ENCODE results near the gene CMTM8.

Gene CMTM8

GRCh38 chr3:32236377-32236776 lies 2.1 kb upstream of the CMTM8 start:
- DNase-seq: no peak

GRCh38 chr3:32237670-32238452 lies 619 bp upstream of the CMTM8 start:
- no peak for DNase-seq

DNA sequence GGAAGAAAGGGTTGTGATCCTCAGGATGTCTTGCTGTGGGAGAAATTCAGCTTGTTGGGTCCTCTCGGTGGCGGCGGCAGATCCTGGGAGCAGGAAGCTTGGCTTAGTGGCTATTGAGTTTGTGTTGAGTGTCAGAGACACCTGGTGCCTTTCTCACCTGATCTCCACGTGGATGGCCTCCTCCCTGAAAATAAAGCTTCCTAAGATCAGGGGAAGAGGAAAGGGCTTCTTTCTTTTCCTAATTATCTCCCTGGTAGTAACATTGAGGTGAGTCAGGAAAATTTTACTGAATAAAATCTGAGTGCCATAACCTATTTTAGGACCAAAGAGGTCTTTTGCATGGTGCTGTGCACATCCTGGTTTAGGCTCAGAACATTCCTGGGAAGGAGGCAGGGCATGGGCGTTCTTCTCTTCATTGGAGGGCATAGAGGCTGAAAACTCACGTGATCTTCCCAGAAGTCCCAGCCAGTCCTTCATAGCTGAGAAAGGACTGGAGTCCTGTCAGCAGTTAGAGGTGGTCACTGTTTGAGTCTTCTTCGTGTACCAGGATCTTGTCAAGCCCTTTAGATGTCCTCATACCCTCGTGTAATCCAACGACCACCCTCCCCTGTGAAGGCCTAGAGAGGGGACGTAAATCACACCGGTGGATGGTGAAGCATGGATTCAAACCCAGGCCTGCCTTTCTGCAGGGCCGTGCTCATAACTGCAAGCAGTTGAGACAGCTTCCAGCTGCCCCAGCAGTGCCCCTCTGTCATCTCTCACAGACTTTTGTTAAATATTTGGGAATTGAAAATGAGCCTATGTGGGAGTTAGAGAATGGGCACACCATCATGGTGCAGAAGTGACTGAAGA lies 1.1 kb downstream of the CMTM8 start:
- DNase-seq: no peak

GRCh38 chr3:32240159-32240545 lies 1.7 kb downstream of the CMTM8 start:
- DNase-seq: peak; percentile 16 to 53

DNA sequence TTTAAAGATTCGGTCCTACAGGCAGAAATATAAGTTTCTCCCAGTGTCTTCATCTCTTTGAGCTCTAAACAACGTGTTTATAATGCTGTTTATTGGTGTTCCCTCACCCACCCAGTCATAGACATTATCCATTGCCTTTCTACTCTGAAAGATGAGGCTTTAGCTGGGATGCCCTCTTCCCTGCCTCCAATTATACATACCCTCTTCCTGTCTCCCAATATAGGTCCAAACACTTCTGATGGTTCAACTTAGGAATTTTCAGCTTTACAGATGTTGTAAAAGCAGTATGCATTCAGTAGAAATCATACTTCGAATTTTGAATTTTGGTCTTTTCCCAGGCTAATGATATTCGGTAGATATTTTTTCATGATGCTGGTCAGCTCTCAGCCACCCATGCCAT lies 2.6 kb downstream of the CMTM8 start:
- no peak for DNase-seq

GRCh38 chr3:32243519-32243918 lies 5.0 kb downstream of the CMTM8 start:
- DNase-seq: no peak

- DNase-seq: no peak
These were observed 6.7 kb downstream of the CMTM8 start for GRCh38 chr3:32245200-32245599.

DNA sequence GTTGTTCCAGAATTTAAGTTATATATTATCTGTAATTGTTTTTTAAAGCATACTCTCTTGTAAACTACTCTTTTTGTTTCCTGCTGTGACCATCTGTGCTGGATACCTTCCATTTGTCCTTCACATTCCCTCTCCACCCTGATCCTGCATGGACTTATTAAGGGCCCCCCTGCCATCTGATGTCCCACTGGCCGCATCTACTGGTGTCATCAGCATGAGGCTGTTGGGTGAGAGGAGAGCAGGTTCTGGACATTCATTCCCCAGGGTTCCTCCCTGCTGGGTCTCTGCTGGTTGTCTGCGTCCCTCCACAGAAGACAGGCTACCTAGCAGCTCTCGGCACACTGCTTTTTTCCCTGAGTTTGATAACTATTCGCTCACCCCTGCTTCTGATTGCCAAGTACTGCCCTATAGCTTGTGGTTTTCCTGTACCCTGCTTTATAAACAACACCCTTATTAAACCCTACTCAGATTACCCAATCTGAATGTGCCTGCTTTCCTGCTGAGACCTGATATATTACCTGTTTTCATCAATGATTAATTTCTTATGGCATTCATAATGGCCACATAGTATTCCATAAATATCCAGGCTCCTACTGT lies 7.7 kb downstream of the CMTM8 start:
- DNase-seq: no peak

- no peak for DNase-seq
These were observed 10.8 kb downstream of the CMTM8 start for GRCh38 chr3:32249184-32249782.

- DNase-seq: no peak
These were observed 15.8 kb downstream of the CMTM8 start for GRCh38 chr3:32254268-32254667.

- DNase-seq: no peak
These were observed 16.9 kb downstream of the CMTM8 start for GRCh38 chr3:32255345-32255744.

- no peak for DNase-seq
These were observed 17.7 kb downstream of the CMTM8 start for GRCh38 chr3:32256206-32256605.

GRCh38 chr3:32257042-32257441 lies 18.6 kb downstream of the CMTM8 start:
- DNase-seq: no peak

DNA sequence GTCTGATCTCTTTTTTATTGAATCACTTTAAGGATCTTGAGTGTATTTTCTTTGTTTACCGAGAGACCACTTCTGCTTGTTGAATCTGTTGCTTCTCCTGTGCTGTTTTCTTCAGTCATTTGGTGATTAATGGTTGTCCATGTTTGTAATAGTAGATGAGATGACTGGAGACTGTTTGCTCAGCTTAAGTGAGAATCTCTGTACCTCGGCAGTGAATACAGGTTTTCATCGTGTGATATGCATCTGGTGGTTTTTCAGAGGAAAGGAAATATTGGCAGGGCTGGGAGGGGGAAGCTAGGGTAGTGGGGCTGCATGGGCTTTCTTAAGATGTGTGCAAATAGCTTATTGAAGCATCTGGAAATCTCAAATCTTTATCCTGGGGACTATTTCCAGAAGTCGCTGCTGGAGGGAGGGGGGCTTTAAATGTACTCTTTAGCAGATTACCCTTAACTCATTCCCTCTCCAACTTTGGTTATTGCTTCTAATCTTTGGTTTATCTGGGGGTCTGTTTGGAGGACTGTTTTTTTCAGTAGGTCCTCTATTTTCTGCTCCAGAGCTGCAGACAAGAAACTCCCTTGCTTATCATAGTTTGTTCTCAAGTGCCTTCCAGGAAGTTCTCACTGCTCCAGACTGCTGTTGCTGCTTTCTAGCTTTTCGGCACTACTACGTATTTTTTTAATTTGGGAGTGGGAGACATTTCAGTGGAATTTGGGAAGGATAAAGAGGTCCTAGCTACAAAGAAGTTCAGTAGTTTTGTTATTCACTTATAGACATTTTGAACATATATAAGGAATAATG lies 19.4 kb downstream of the CMTM8 start:
- DNase-seq: no peak

DNA sequence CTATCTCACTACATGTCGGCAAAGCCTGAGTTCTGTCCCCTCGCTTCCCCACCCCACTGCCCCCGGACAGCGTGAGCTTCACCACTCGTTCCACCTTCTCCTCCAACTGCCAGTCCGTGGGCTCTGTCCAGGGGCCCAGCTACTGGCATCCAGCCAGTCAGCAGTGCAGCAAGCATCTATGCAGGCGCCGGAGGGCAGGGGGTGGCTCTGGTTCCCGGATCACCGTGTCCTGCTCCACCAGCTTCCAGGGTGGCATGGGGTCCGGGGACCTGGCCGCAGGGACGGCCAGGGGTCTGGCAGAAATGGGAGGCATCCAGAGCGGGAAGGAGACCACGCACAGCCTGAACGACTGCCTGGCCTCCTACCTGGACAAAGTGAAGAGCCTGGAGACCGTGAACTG lies 20.4 kb downstream of the CMTM8 start:
- no peak for DNase-seq

DNA sequence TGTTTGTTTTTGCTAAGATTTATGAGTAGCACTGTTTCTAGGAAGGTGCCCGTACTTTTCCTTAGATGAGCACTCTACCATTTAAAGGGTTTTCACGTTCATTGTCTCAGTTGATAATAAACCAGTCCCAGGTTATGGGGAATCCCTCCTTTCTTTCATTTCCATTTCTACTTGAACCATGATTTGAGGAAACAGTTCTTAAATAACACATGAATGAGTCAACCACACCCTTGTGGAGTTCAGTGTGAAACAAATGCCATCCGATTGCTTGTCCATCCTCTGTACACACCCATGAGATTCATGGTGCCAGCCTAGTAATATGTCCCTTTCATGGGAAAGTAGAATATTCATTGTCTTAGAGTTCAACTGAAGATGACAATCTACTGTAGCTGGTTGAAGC lies 23.1 kb downstream of the CMTM8 start:
- no peak for DNase-seq

GRCh38 chr3:32262201-32262600 lies 23.7 kb downstream of the CMTM8 start:
- no peak for DNase-seq

GRCh38 chr3:32274306-32274705 lies 35.8 kb downstream of the CMTM8 start:
- DNase-seq: no peak

DNA sequence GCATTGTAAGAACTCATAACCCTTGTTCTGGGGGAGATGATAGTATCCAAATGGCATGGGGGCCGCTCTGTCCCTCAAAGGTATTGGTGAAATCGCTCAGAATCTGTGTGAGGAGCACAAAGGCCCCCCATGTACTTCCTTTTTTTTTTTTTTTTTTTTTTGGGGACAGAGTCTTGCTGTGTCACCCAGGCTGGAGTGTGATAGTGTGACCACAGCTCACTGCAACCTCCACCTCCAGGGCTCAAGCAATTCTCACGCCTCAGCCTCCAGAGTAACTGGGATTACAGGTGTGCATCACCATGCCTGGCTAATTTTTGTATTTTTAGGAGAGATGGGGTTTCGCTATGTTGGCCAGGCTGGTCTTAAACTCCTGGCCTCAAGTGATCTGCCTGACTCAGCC lies 37.0 kb downstream of the CMTM8 start:
- DNase-seq: no peak

DNA sequence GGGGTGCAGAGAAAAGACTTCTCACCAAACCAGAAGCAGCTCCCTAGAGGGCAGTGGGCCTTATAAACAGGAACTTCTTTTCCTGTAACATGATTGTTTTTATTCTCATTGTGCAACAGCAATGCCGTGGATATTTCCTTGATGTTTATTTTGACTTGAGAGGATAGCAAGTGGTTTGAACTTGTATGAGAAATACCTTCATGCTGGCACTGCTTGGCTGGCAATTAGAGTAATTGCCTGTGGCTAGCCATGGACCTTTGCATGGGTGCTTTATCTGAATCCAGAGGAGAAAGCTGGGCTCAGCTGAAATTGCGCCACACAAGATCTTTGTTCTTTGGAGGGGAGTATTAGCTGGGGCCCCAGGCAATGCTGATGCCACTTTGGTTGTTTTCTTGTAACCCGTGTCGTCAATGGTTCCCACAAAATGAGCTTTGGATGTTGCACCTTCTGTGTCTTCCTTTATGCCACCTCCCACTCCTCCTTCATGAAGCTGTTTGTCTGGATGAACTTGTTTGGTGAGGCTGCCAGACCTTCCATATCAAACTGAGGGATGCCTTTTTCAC lies 37.9 kb downstream of the CMTM8 start:
- DNase-seq: no peak

- DNase-seq: no peak
These were observed 40.2 kb downstream of the CMTM8 start for GRCh38 chr3:32278714-32279113.

DNA sequence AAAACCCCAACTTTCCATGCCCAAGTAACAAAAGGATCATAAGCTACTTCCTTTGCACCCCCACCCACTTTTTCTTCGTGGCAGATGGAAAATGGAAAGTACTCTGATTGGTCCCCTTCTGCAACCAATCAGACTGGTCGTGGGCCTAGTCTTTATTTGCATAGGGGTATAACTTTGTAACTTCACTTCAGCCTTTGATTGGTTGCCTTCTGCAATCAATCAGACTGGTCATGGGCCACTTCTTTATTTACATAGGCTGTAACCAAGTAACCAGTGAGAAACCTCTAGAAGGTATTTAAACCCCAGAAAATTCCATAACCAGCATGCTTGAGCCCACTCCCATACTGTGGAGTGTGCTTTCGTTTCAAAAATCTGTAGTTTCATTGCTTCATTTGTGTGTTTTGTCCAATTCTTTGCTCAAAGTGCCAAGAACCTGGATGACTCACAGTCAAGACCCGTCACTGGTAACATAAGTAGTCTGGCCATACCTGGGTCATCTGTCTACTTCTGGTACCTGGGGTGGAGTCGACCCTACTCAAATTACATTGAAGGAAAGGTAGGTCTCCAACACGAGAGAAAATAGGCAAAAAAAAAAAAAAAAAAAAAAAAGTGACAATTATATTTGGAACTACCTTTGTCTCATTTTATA lies 41.9 kb downstream of the CMTM8 start:
- DNase-seq: no peak

Measured in stimulated activated CD4-positive, alpha-beta T cell treated with anti-CD3 and anti-CD28 coated beads, Interleukin-4, amount 100 ng/mL, for 4 hours (primary cell).